Measurements from ENCODE around the gene AKAP4. TPM values are rescaled to one million over a fixed set of nuclear protein-coding genes. Genes with fewer than 3 reads are reported as not detected.

AKAP4 gene
- not detected for polyA plus RNA-seq (2013, experiment 1 of 4)
- not detected for polyA plus RNA-seq (2013, experiment 2 of 4)
- 0.11 TPM for polyA plus RNA-seq (2013, experiment 3 of 4)
- polyA plus RNA-seq (2013, experiment 4 of 4), result not detected

GRCh38 chrX:50200907-50201306 is at the start of gene AKAP4:
Gene AKAP4, minus strand, starts transcription at chrX:50201007. Its CDS starts 118 bp downstream, at chrX:50200889.
- H3K4me1 ChIP-seq (ENCODE audit: control insufficient read depth, insufficient read depth, low read length), result no peaks in the 10 kb centered on the region
- no peaks in the 10 kb centered on the region for H3K36me3 ChIP-seq (ENCODE audit: control insufficient read depth, insufficient read depth, low read length)
- H3K27me3 ChIP-seq (ENCODE audit: control insufficient read depth, insufficient read depth, low read length, poor library complexity, severe bottlenecking), result no peaks in the 10 kb centered on the region
- H3K27ac ChIP-seq (ENCODE audit: insufficient read depth, low read depth, low read length, poor library complexity, severe bottlenecking), result no peak within 1 kb of the TSS
- WGBS, 2 experiments, result 100% methylated on average over 1 of the region's 1 CpG
- H3K9me3 ChIP-seq (ENCODE audit: control insufficient read depth, low read length), result no peaks in the 10 kb centered on the region
- no peak within 1 kb of the TSS for H3K4me3 ChIP-seq (ENCODE audit: insufficient read depth, low read depth, low read length)

- Histone ChIP-seq H3K4me1 (ENCODE audit: control insufficient read depth, insufficient read depth, low read length) (no peaks in the 10 kb centered on the region), H3K9me3 (ENCODE audit: control insufficient read depth, low read length) (no peaks in the 10 kb centered on the region), H3K4me3 (ENCODE audit: insufficient read depth, low read depth, low read length) (no peak overlapping the region), H3K27me3 (ENCODE audit: control insufficient read depth, insufficient read depth, low read length, poor library complexity, severe bottlenecking) (no peaks in the 10 kb centered on the region), H3K36me3 (ENCODE audit: control insufficient read depth, insufficient read depth, low read length) (no peaks in the 10 kb centered on the region), H3K27ac (ENCODE audit: insufficient read depth, low read depth, low read length, poor library complexity, severe bottlenecking) (no peak overlapping the region)
- 55 to 56% methylated on average over 6 to 7 of the region's 8 CpGs for WGBS, 2 experiments
Measured at GRCh38 chrX:50211510-50211909, 10.7 kb upstream of the AKAP4 start.

GRCh38 chrX:50206753-50207152 is 5.9 kb upstream of the AKAP4 start:
- H3K4me1 ChIP-seq (ENCODE audit: control insufficient read depth, insufficient read depth, low read length), result no peaks in the 10 kb centered on the region
- H3K9me3 ChIP-seq (ENCODE audit: control insufficient read depth, low read length), result no peaks in the 10 kb centered on the region
- no peaks in the 10 kb centered on the region for H3K27me3 ChIP-seq (ENCODE audit: control insufficient read depth, insufficient read depth, low read length, poor library complexity, severe bottlenecking)
- no peaks in the 10 kb centered on the region for H3K36me3 ChIP-seq (ENCODE audit: control insufficient read depth, insufficient read depth, low read length)
- WGBS, 2 experiments, result 88% methylated on average over 10 of the region's 11 CpGs
- no peak overlapping the region for H3K4me3 ChIP-seq (ENCODE audit: insufficient read depth, low read depth, low read length)
- H3K27ac ChIP-seq (ENCODE audit: insufficient read depth, low read depth, low read length, poor library complexity, severe bottlenecking), result no peak overlapping the region

- Histone ChIP-seq H3K36me3 (ENCODE audit: control insufficient read depth, insufficient read depth, low read length) (no peaks in the 10 kb centered on the region), H3K9me3 (ENCODE audit: control insufficient read depth, low read length) (no peaks in the 10 kb centered on the region), H3K27me3 (ENCODE audit: control insufficient read depth, insufficient read depth, low read length, poor library complexity, severe bottlenecking) (no peaks in the 10 kb centered on the region), H3K4me3 (ENCODE audit: insufficient read depth, low read depth, low read length) (peak within 1 kb of the TSS; percentile 3), H3K27ac (ENCODE audit: insufficient read depth, low read depth, low read length, poor library complexity, severe bottlenecking) (no peak within 1 kb of the TSS), H3K4me1 (ENCODE audit: control insufficient read depth, insufficient read depth, low read length) (no peaks in the 10 kb centered on the region)
- 0 to 2% methylated on average over 5 to 14 of the region's 19 CpGs for WGBS, 2 experiments
Measured at GRCh38 chrX:50204364-50204899, 3.6 kb upstream of the AKAP4 start, which contains the start of gene CCNB3. Gene CCNB3, plus strand, starts transcription at chrX:50204765. Its CDS starts 80,399 bp downstream, at chrX:50285164.

GRCh38 chrX:50202539-50202938 is 1.7 kb upstream of the AKAP4 start:
- H3K27me3 ChIP-seq (ENCODE audit: control insufficient read depth, insufficient read depth, low read length, poor library complexity, severe bottlenecking), result no peaks in the 10 kb centered on the region
- WGBS, 2 experiments, result 84 to 92% methylated on average over 2 to 3 of the region's 3 CpGs
- H3K27ac ChIP-seq (ENCODE audit: insufficient read depth, low read depth, low read length, poor library complexity, severe bottlenecking), result no peak overlapping the region
- H3K9me3 ChIP-seq (ENCODE audit: control insufficient read depth, low read length), result no peaks in the 10 kb centered on the region
- no peak overlapping the region for H3K4me3 ChIP-seq (ENCODE audit: insufficient read depth, low read depth, low read length)
- no peaks in the 10 kb centered on the region for H3K4me1 ChIP-seq (ENCODE audit: control insufficient read depth, insufficient read depth, low read length)
- no peaks in the 10 kb centered on the region for H3K36me3 ChIP-seq (ENCODE audit: control insufficient read depth, insufficient read depth, low read length)

- no peak overlapping the region for H3K27ac ChIP-seq (ENCODE audit: insufficient read depth, low read depth, low read length, poor library complexity, severe bottlenecking)
- no peak overlapping the region for H3K4me3 ChIP-seq (ENCODE audit: insufficient read depth, low read depth, low read length)
- H3K27me3 ChIP-seq (ENCODE audit: control insufficient read depth, insufficient read depth, low read length, poor library complexity, severe bottlenecking), result no peaks in the 10 kb centered on the region
- no peaks in the 10 kb centered on the region for H3K4me1 ChIP-seq (ENCODE audit: control insufficient read depth, insufficient read depth, low read length)
- no peaks in the 10 kb centered on the region for H3K9me3 ChIP-seq (ENCODE audit: control insufficient read depth, low read length)
- WGBS, 2 experiments, result 89 to 96% methylated on average over 4 of the region's 4 CpGs
- H3K36me3 ChIP-seq (ENCODE audit: control insufficient read depth, insufficient read depth, low read length), result no peaks in the 10 kb centered on the region
Measured at GRCh38 chrX:50198348-50198747, 2.5 kb downstream of the AKAP4 start.

- Histone ChIP-seq H3K27me3 (ENCODE audit: control insufficient read depth, insufficient read depth, low read length, poor library complexity, severe bottlenecking) (no peaks in the 10 kb centered on the region), H3K27ac (ENCODE audit: insufficient read depth, low read depth, low read length, poor library complexity, severe bottlenecking) (no peak overlapping the region), H3K4me1 (ENCODE audit: control insufficient read depth, insufficient read depth, low read length) (no peaks in the 10 kb centered on the region), H3K4me3 (ENCODE audit: insufficient read depth, low read depth, low read length) (no peak overlapping the region), H3K36me3 (ENCODE audit: control insufficient read depth, insufficient read depth, low read length) (no peaks in the 10 kb centered on the region), H3K9me3 (ENCODE audit: control insufficient read depth, low read length) (no peaks in the 10 kb centered on the region)
- 37 to 49% methylated on average over 9 of the region's 9 CpGs for WGBS, 2 experiments
Measured at GRCh38 chrX:50188859-50189600, 11.8 kb downstream of the AKAP4 start.

GRCh38 chrX:50183891-50184290 is 16.9 kb downstream of the AKAP4 start:
- Histone ChIP-seq H3K4me3 (ENCODE audit: insufficient read depth, low read depth, low read length) (no peak overlapping the region), H3K9me3 (ENCODE audit: control insufficient read depth, low read length) (no peaks in the 10 kb centered on the region), H3K36me3 (ENCODE audit: control insufficient read depth, insufficient read depth, low read length) (no peaks in the 10 kb centered on the region), H3K4me1 (ENCODE audit: control insufficient read depth, insufficient read depth, low read length) (no peaks in the 10 kb centered on the region), H3K27ac (ENCODE audit: insufficient read depth, low read depth, low read length, poor library complexity, severe bottlenecking) (no peak overlapping the region), H3K27me3 (ENCODE audit: control insufficient read depth, insufficient read depth, low read length, poor library complexity, severe bottlenecking) (no peaks in the 10 kb centered on the region)
- WGBS, 2 experiments, result 77 to 81% methylated on average over 3 of the region's 3 CpGs

- no peaks in the 10 kb centered on the region for H3K27me3 ChIP-seq (ENCODE audit: control insufficient read depth, insufficient read depth, low read length, poor library complexity, severe bottlenecking)
- H3K4me3 ChIP-seq (ENCODE audit: insufficient read depth, low read depth, low read length), result no peak overlapping the region
- H3K27ac ChIP-seq (ENCODE audit: insufficient read depth, low read depth, low read length, poor library complexity, severe bottlenecking), result no peak overlapping the region
- H3K36me3 ChIP-seq (ENCODE audit: control insufficient read depth, insufficient read depth, low read length), result no peaks in the 10 kb centered on the region
- no peaks in the 10 kb centered on the region for H3K4me1 ChIP-seq (ENCODE audit: control insufficient read depth, insufficient read depth, low read length)
- 80 to 93% methylated on average over 5 to 9 of the region's 10 CpGs for WGBS, 2 experiments
- H3K9me3 ChIP-seq (ENCODE audit: control insufficient read depth, low read length), result no peaks in the 10 kb centered on the region
Measured at GRCh38 chrX:50180073-50180940, 20.5 kb downstream of the AKAP4 start.

GRCh38 chrX:50169717-50170116 is 31.1 kb downstream of the AKAP4 start:
- Histone ChIP-seq H3K4me3 (ENCODE audit: insufficient read depth, low read depth, low read length) (no peak overlapping the region), H3K9me3 (ENCODE audit: control insufficient read depth, low read length) (no peaks in the 10 kb centered on the region), H3K4me1 (ENCODE audit: control insufficient read depth, insufficient read depth, low read length) (no peaks in the 10 kb centered on the region), H3K36me3 (ENCODE audit: control insufficient read depth, insufficient read depth, low read length) (no peaks in the 10 kb centered on the region), H3K27ac (ENCODE audit: insufficient read depth, low read depth, low read length, poor library complexity, severe bottlenecking) (no peak overlapping the region), H3K27me3 (ENCODE audit: control insufficient read depth, insufficient read depth, low read length, poor library complexity, severe bottlenecking) (no peaks in the 10 kb centered on the region)
- 93 to 100% methylated on average over 2 of the region's 3 CpGs for WGBS, 2 experiments

Measured in ectodermal cell (in vitro differentiated cells).